ENCODE measurements around the gene SERPINA9. TPM values are rescaled to one million over a fixed set of nuclear protein-coding genes. Genes with fewer than 3 reads are reported as not detected.

SERPINA9 gene
- total and polyA plus RNA-seq, 2 experiments from 2014 or later: 0.60 TPM; not detected in 1

DNA sequence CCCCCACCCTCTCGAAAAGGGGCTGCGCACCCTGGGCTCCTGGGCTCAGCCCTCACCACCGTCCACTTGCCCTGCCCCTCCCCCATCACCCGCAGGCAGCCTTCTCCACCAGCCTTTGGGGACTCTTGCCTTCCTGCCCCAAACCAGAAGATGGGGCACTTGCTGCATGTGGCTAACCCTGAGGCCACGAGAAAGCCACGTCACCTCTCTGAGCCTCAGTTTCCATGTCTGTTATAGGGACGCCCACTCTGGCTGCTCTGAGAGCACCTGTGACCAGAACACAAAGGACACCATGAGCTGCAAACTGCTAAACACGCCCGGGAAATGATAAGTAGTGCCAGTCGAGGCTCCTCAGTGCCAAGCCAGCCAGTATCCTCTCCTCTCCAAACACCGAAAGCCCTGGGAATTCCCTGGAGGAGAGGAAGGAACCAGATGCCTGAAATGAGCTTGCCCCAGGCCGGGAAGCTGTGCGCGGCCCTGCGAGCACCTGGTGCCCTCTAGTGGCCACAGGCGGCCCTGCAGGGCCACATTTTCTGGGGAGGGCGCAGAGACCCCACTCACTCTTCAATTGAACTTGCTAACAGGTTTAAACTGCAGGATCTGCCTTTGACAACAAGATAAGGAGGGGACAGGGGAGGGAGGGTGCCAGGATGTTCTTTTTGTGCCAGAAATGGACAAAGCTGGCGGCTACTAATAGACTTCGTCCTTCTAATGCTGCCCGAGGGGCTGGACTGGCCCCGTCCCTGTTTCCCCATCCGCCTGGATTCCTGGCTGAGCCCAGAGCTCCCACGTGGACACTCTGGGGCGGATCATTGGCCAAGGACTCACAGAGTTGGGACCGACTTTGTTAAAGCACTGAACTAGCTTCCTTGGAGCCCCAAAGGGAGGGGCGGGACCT, 10.2 kb upstream of the SERPINA9 start:
- H3K9me3 ChIP-seq (ENCODE audit: low read depth): no peaks in the 10 kb centered on the region
- no peaks in the 10 kb centered on the region for H3K9me2 ChIP-seq (replicated peaks; ENCODE audit: insufficient read depth)
- TF ChIP-seq EZH2phosphoT487 (IDR thresholded peaks at IDR 0.05; ENCODE audit: low read depth, severe bottlenecking, unreplicated experiment) (no peak), EZH2 (IDR thresholded peaks at IDR 0.05; ENCODE audit: borderline replicate concordance) (no peak), CTCF (IDR thresholded peaks at IDR 0.05; ENCODE audit: poor library complexity) (peak; percentile 100)
- 18% methylated on average over 23 of the region's 26 CpGs for WGBS (ENCODE audit: low lambda C conversion rate, missing lambda C conversion rate)
- peaks cover 5% of the 10 kb centered on the region for H3K4me1 ChIP-seq (ENCODE audit: insufficient read depth)
- peak; percentile 74 for DNase-seq (ENCODE audit: low spot score)
- H3K79me2 ChIP-seq: no peaks in the 10 kb centered on the region
- no peak overlapping the region for H3K4me3 ChIP-seq
- peak overlapping the region; percentile 22 for H2AFZ ChIP-seq
- H3K27ac ChIP-seq: no peak overlapping the region
- no peaks in the 10 kb centered on the region for H3K36me3 ChIP-seq (replicated peaks; ENCODE audit: insufficient read depth, low read depth)
- H3K4me2 ChIP-seq: peak overlapping the region; percentile 70
- H4K20me1 ChIP-seq (ENCODE audit: insufficient read depth, poor library complexity, severe bottlenecking): no peaks in the 10 kb centered on the region
- no peaks in the 10 kb centered on the region for H3K27me3 ChIP-seq

DNA sequence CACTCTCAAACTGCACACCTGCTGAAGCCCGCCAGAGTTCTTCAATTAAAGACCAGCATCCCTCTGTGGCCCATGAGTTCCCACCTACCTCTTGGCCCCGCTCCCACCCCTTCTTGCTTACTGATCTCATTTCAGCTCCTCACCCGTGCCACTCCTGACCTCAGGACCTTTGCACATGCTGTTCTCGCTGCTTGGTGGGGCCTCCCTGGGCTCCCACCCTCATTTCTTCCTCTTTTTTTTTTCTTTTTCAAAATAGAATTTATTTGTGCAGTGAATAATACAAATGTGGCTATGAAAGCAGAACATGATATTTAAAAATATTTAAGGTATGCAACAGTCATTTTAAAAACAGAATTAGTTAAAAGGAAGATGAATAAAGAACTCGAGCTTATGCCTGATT, 8.5 kb upstream of the SERPINA9 start:
- H3K4me1 ChIP-seq (ENCODE audit: insufficient read depth): peaks cover 6% of the 10 kb centered on the region
- no peak overlapping the region for H3K4me3 ChIP-seq
- 86% methylated on average over 5 of the region's 5 CpGs for WGBS (ENCODE audit: low lambda C conversion rate, missing lambda C conversion rate)
- no peak overlapping the region for H3K27ac ChIP-seq
- H4K20me1 ChIP-seq (ENCODE audit: insufficient read depth, poor library complexity, severe bottlenecking): no peaks in the 10 kb centered on the region
- H3K4me2 ChIP-seq: no peak overlapping the region
- H3K79me2 ChIP-seq: no peaks in the 10 kb centered on the region
- H3K9me3 ChIP-seq (ENCODE audit: low read depth): no peaks in the 10 kb centered on the region
- DNase-seq (ENCODE audit: low spot score): no peak
- no peak for TF ChIP-seq EZH2 (IDR thresholded peaks at IDR 0.05; ENCODE audit: borderline replicate concordance)
- TF ChIP-seq CTCF (IDR thresholded peaks at IDR 0.05; ENCODE audit: poor library complexity): no peak
- TF ChIP-seq EZH2phosphoT487 (IDR thresholded peaks at IDR 0.05; ENCODE audit: low read depth, severe bottlenecking, unreplicated experiment): no peak
- no peaks in the 10 kb centered on the region for H3K36me3 ChIP-seq (replicated peaks; ENCODE audit: insufficient read depth, low read depth)
- H3K9me2 ChIP-seq (replicated peaks; ENCODE audit: insufficient read depth): no peaks in the 10 kb centered on the region
- no peak overlapping the region for H2AFZ ChIP-seq
- H3K27me3 ChIP-seq: no peaks in the 10 kb centered on the region

DNA sequence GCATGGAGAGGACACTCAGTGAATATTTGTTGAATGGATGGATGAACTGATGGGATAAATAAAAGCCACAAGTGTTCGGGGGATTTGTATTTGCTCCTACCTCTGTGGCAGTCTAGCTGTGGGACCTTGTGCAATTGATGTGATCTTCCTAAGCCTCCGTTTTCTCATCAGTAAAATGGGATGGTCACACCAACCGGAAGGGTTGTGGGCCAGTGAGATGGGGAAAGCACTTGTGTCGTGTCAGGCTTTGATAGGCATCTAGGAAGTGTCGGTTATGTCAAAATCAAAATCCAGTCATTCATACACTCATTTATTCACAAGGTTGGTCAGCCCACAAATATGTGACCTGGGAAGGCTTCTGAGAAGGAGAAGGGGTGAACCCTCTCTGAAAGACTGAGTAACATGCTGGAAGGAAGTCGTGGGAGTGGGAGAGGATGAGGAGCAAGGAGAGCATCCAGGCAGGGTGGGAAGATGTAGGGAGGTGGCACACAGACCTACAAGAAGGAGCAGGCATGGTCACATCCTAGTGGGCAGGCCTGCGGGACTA, 7.8 kb upstream of the SERPINA9 start:
- DNase-seq (ENCODE audit: low spot score): no peak
- Histone ChIP-seq H3K4me1 (ENCODE audit: insufficient read depth) (peaks cover 6% of the 10 kb centered on the region), H4K20me1 (ENCODE audit: insufficient read depth, poor library complexity, severe bottlenecking) (no peaks in the 10 kb centered on the region), H3K4me2 (no peak overlapping the region), H3K36me3 (replicated peaks; ENCODE audit: insufficient read depth, low read depth) (no peaks in the 10 kb centered on the region), H3K9me3 (ENCODE audit: low read depth) (no peaks in the 10 kb centered on the region), H2AFZ (no peak overlapping the region), H3K27me3 (no peaks in the 10 kb centered on the region), H3K79me2 (no peaks in the 10 kb centered on the region), H3K9me2 (replicated peaks; ENCODE audit: insufficient read depth) (no peaks in the 10 kb centered on the region), H3K4me3 (no peak overlapping the region), H3K27ac (no peak overlapping the region)
- WGBS (ENCODE audit: low lambda C conversion rate, missing lambda C conversion rate): 89% methylated on average over 7 of the region's 7 CpGs
- no peak for TF ChIP-seq EZH2 (IDR thresholded peaks at IDR 0.05; ENCODE audit: borderline replicate concordance)
- no peak for TF ChIP-seq CTCF (IDR thresholded peaks at IDR 0.05; ENCODE audit: poor library complexity)
- TF ChIP-seq EZH2phosphoT487 (IDR thresholded peaks at IDR 0.05; ENCODE audit: low read depth, severe bottlenecking, unreplicated experiment): no peak

Data from hepatocyte (in vitro differentiated cells).